Lung microvascular endothelial cell (primary cell): ENCODE results near the gene TLE5. TPM values are rescaled to one million over a fixed set of nuclear protein-coding genes. Genes with fewer than 3 reads are reported as not detected.
"Not testable (repeated sequence)": the region's sequence is repeated elsewhere in the genome, so short reads cannot be mapped to it uniquely, and the experiment has no call there.

ENCODE experiments used
- DNase-seq, 2 donors: peaks; one replicate each; pipeline versions ENCODE4 v3.0.0 to v3.0.0-alpha.2; 2010; ENCODE audit warnings: low read depth in 2 of 2
- total RNA-seq: library from RNA; depleted of rRNA; stranded (reverse); fragments of >200 nt; gene quantifications from 2 replicates; pipeline ENCODE4 v1.2.1, GENCODE V29; 2014

The TLE5 gene
- total RNA-seq, 1 donor from 2014 or later, result 142 TPM

DNA sequence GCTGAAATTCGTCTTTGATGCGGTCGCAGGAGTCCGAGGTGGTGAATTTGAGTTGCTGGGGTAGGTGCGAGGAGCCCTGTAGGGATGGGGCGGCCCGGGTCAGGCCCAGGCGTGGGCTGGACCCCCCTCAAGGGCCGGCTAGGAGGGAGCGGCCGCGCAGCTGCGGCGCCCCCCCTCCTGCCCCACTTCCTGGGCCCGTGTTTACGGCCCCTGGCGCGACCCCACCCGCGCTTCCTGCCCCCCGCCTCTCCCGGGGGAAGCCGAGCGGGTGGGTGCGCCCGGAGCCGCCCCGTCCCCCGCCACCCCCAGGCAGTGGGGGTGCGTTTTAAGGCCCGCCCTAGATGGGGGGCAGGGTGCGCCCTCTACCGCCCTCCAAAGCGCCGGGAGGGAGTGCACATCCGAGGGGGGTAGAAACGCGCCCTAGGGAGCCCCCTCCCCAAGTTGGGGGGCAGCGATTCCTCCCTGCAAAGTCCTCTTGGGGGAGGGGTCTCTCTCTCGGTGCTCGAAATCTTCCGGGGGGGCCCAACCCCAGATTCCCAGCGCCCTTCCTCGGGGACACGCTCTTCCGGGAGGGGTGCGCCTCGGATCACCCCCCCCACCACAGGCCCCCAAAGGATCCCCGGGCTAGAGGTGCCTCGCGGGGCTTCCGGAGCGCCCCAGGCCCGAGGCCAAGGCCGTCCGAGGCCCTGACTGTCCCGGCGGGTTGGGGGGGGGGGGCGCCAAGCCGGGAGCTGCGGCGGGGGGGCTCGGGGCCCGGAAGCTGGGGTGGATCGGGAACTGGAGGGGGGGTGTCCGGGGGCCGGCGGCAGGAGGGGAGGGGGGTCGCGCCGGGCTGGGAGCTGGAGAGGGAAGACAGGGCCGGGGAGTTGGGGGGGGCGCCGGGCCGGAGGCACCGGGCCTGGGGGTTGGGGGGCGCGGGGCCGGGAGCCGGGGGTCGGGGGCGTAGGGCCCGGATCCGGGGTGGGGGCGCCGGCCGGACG is 823 bp downstream of the TLE5 start:
- DNase-seq, result peak; percentile 42 to 52

GRCh38 chr19:3060857-3061181 is 1.5 kb downstream of the TLE5 start:
- no peak for DNase-seq

DNA sequence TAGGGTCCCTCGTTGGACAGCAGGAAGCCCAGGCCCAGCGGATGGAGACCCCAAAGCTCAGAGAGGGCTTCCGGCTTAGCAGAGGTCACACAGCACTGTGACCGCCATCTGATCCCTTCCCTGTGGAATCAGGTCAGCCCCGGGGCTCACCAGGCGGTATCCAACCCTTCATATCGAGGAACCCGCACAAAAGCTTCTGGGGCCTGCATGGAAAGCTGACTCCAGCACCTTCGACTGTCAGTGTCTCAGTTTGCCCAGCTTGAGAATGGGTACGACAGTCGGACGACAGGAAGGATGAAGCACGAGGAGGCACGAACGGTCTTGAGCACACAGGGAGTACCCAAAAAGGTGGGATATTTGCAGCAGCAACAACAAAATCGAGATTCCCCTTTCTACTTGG is 2.6 kb downstream of the TLE5 start:
- no peak for DNase-seq

GRCh38 chr19:3058821-3059314 is 3.4 kb downstream of the TLE5 start:
- DNase-seq, result no peak

GRCh38 chr19:3058009-3058820 is 4.1 kb downstream of the TLE5 start:
- DNase-seq, result no peak

GRCh38 chr19:3057275-3057714 is 5.0 kb downstream of the TLE5 start:
- peak; percentile 50 to 81 for DNase-seq

GRCh38 chr19:3056417-3057088 is 5.7 kb downstream of the TLE5 start:
- no peak for DNase-seq

DNA sequence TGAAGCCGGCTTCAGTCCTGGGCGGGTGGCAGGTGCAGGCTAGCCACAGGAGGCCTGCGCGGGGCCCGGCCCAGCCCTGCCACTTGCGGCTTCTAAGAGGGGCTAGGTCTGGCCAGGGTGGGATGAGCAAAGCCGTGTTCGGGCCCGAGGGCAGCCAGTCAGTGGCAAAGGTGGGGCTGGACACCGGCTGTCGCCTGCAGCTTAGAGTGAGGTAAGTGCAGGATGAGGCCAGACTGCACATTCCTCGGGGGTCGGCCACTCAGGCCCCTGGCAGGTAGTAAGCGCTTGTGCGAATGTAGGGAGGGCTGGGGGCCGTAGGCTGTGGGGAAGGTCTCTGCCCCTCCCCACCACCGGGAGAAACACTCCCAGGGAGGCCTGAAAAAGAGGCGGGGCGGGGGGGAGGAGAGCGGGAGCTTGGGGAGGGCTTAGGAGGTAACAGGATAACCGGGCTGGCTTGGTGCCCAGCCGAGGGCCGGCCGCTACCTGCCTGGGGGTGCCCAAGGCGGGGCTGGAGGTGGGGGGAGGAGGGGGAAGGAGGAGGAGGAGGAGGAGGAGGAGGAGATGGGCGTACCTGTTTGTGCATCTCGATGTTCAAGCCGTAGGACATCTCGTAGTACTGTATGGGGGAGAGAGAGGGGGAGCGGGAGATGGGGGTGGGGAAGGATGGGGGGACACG is 6.4 kb downstream of the TLE5 start:
- no peak for DNase-seq

GRCh38 chr19:3054972-3055740 is 7.1 kb downstream of the TLE5 start:
- no peak for DNase-seq

- no peak for DNase-seq
Measured at GRCh38 chr19:3054265-3054971, 7.9 kb downstream of the TLE5 start.

DNA sequence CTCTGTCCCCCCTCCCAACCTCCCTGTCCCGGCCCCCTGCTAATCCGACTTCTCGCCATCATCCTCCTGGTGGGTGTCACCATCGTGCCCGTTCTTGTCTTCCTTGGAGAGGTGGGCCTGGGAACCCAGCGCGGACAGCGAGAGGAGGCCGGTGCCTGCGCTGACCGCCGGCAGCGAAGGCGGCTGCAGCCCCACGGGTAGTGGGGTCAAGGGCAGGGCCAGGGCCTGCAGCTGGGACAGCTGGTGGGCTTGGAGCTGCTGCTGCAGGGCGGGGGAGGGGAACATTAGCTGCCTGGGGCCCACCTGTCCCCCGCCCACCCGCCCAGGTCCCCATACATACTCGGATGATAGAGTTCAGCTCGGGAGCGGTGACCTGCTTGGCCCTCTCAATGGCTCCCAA is 8.5 kb downstream of the TLE5 start:
- DNase-seq, result no peak

DNA sequence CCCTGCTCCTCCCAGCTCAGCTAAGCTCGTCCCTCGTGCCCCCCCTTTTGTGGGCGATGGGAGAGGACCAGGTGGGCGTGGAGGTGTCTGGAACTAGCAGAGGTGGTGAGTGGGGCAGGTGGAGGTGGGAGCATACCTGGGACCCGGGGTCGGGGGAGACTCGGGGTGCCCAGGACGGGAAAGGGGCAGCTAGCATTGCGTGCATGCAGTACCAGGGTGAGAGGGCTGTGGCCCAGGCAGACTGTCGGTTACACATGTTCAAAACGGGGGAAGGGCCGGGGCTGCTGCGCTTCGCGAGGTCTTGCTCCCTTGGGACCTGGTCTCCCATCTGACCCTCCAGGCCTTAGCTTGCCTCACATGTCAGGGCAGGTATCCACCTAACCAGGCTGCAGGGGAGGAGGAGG is 9.1 kb downstream of the TLE5 start:
- no peak for DNase-seq

GRCh38 chr19:3050016-3050415 is 12.3 kb downstream of the TLE5 start:
- not testable (repeated sequence) for DNase-seq

DNA sequence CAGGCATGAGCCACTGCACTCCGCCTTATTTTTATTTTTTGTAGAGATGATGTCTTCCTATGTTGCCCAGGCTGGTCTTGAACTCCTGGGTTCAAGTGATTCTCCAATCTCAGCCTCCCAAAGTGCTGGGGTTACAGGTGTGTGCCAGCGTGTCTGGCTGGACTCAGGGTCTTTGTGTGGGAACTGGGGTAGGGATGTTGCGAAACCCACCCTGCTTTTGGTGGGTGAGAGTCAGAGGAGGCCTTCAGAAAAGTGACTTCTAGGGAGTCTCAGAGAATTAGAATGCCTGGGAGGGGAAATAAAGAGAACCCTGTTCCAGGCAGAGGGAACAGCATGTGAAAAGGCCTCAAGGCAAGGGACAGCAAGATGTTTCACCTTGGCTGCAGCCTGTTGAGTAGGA is 13.2 kb downstream of the TLE5 start:
- DNase-seq, result no peak

GRCh38 chr19:3048190-3048533 is 14.1 kb downstream of the TLE5 start:
- DNase-seq, result no peak

DNA sequence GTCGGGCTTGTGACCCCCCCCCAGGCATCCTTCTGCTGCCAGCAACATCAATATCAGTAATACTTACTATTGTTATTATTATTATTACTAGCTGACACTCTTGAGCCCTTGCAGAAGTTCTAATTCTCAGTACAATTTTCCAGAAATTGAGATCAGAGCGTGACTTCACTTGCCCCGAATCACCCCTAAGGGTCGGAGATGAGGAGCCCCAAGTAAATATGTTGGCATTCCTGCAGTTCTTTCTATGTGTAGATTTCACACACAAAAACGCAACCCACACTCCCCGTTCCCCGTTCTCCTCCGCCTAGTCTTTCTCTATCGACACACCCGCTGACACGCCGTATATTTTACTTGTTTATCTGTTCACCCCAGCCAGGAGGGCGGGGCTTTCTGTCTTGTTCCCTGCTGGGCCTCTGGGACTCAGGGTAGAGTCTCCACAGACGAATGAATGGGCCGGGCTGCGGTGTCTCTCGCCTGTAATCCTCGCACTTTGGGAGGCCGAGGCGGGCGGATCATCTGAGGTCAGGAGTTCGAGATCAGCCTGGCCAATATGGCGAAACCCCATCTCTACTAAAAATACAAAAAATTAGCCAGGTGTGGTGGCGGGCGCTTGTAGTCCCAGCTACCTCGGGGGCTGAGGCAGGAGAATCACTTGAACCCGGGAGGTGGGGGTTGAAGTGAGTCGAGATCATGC is 14.7 kb downstream of the TLE5 start:
- DNase-seq, result peak; percentile 53 to 71

GRCh38 chr19:3046698-3047495 is 15.4 kb downstream of the TLE5 start:
- no peak for DNase-seq

GRCh38 chr19:3045885-3046697 is 16.2 kb downstream of the TLE5 start:
- DNase-seq, result no peak
